Measurements from ENCODE around the gene PCSK5. TPM values are rescaled to one million over a fixed set of nuclear protein-coding genes. Genes with fewer than 3 reads are reported as not detected.

Gene PCSK5
- total RNA-seq, 4 donors from 2014 or later, result 22.0 to 37.4 (median 27.8) TPM

- DNase-seq (ENCODE audit: extremely low spot score), result no peak
- no peak for TF ChIP-seq POLR2A (IDR thresholded peaks at IDR 0.05; ENCODE audit: low read depth)
- no peak for TF ChIP-seq POLR2AphosphoS5 (IDR thresholded peaks at IDR 0.05)
- TF ChIP-seq CTCF (IDR thresholded peaks at IDR 0.05), result no peak
- TF ChIP-seq EP300 (IDR thresholded peaks at IDR 0.05), result no peak
- 100% methylated on average over 1 of the region's 1 CpG for WGBS
- Histone ChIP-seq H3K9me3 (no peaks in the 10 kb centered on the region), H3K27me3 (peaks cover 0 to 9% (median 0%) of the 10 kb centered on the region in 4 donors), H3K36me3 (no peaks in the 10 kb centered on the region), H3K27ac (replicated peaks in 1 of 4) (no peak overlapping the region), H3K4me3 (no peak overlapping the region), H3K4me1 (no peaks in the 10 kb centered on the region)
- intact Hi-C loops (cut with DNase I), result no loop called here
Measured at GRCh38 chr9:76336027-76336426, 445.6 kb downstream of the PCSK5 start.

GRCh38 chr9:76338418-76338817 lies 447.9 kb downstream of the PCSK5 start:
- Histone ChIP-seq H3K36me3 (no peaks in the 10 kb centered on the region), H3K27ac (replicated peaks in 1 of 4) (no peak overlapping the region), H3K4me3 (no peak overlapping the region), H3K4me1 (no peaks in the 10 kb centered on the region), H3K27me3 (no peaks in the 10 kb centered on the region), H3K9me3 (no peaks in the 10 kb centered on the region)
- intact Hi-C loops (cut with DNase I), result no loop called here
- 63% methylated on average over 6 of the region's 6 CpGs for WGBS
- DNase-seq (ENCODE audit: extremely low spot score), result no peak
- TF ChIP-seq POLR2AphosphoS5 (IDR thresholded peaks at IDR 0.05) (no peak), EP300 (IDR thresholded peaks at IDR 0.05) (no peak), CTCF (IDR thresholded peaks at IDR 0.05) (no peak), POLR2A (IDR thresholded peaks at IDR 0.05; ENCODE audit: low read depth) (no peak)

- TF ChIP-seq CTCF (IDR thresholded peaks at IDR 0.05) (no peak), EP300 (IDR thresholded peaks at IDR 0.05) (no peak), POLR2AphosphoS5 (IDR thresholded peaks at IDR 0.05) (no peak), POLR2A (IDR thresholded peaks at IDR 0.05; ENCODE audit: low read depth) (no peak)
- H3K27ac ChIP-seq (replicated peaks in 1 of 4), result no peak overlapping the region
- no peaks in the 10 kb centered on the region for H3K27me3 ChIP-seq
- no peak for DNase-seq (ENCODE audit: extremely low spot score)
- 100% methylated on average over 1 of the region's 1 CpG for whole genome bisulfite sequencing
- intact Hi-C loops (cut with DNase I), result no loop called here
- H3K9me3 ChIP-seq, result no peaks in the 10 kb centered on the region
- H3K4me1 ChIP-seq, result no peaks in the 10 kb centered on the region
- H3K4me3 ChIP-seq, result no peak overlapping the region
- H3K36me3 ChIP-seq, result no peaks in the 10 kb centered on the region
Measured at GRCh38 chr9:76341616-76342015, 451.1 kb downstream of the PCSK5 start.

- TF ChIP-seq POLR2A (IDR thresholded peaks at IDR 0.05; ENCODE audit: low read depth) (no peak), CTCF (IDR thresholded peaks at IDR 0.05) (no peak)
- Histone ChIP-seq H3K9me3 (no peaks in the 10 kb centered on the region), H3K4me1 (no peaks in the 10 kb centered on the region), H3K27me3 (no peaks in the 10 kb centered on the region), H3K4me3 (no peak overlapping the region), H3K36me3 (no peaks in the 10 kb centered on the region), H3K27ac (replicated peaks in 1 of 4) (no peak overlapping the region)
- WGBS, result 72% methylated on average over 1 of the region's 1 CpG
- DNase-seq (ENCODE audit: extremely low spot score), result no peak
- intact Hi-C loops (cut with DNase I), result no loop called here
Measured at GRCh38 chr9:76342201-76342600, 451.7 kb downstream of the PCSK5 start.

GRCh38 chr9:76342858-76343257 lies 452.4 kb downstream of the PCSK5 start:
- no peak for TF ChIP-seq CTCF (IDR thresholded peaks at IDR 0.05)
- no peak for TF ChIP-seq POLR2A (IDR thresholded peaks at IDR 0.05; ENCODE audit: low read depth)
- no peak for TF ChIP-seq EP300 (IDR thresholded peaks at IDR 0.05)
- no peak for TF ChIP-seq POLR2AphosphoS5 (IDR thresholded peaks at IDR 0.05)
- Histone ChIP-seq H3K27me3 (no peaks in the 10 kb centered on the region), H3K36me3 (no peaks in the 10 kb centered on the region), H3K4me3 (no peak overlapping the region), H3K27ac (replicated peaks in 1 of 4) (no peak overlapping the region), H3K4me1 (no peaks in the 10 kb centered on the region), H3K9me3 (no peaks in the 10 kb centered on the region)
- no peak for DNase-seq (ENCODE audit: extremely low spot score)
- WGBS, result 91% methylated on average over 2 of the region's 2 CpGs
- intact Hi-C loops (cut with DNase I), result no loop called here
